GM19463 (cell line): ENCODE results near the gene CAMK2B.

ENCODE experiments used
- ATAC-seq: cut with Tn5 transposase; IDR thresholded peaks from one replicate; pipeline ENCODE4 v1.9.1; 2021; ENCODE audit warnings: mild to moderate bottlenecking, moderate library complexity; ENCODE audit not compliant: unreplicated experiment

CAMK2B gene

GRCh38 chr7:44232901-44233715, 92.3 kb downstream of the CAMK2B start:
- no peak for ATAC-seq

- ATAC-seq = no peak
Observed at GRCh38 chr7:44232396-44232795, 93.0 kb downstream of the CAMK2B start.

GRCh38 chr7:44231088-44231487, 94.3 kb downstream of the CAMK2B start:
- ATAC-seq = no peak

- no peak for ATAC-seq
Observed at GRCh38 chr7:44230286-44230685, 95.1 kb downstream of the CAMK2B start.

GRCh38 chr7:44229546-44230105, 95.8 kb downstream of the CAMK2B start:
- no peak for ATAC-seq

GRCh38 chr7:44228571-44229350, 96.6 kb downstream of the CAMK2B start:
- ATAC-seq = no peak

- ATAC-seq = no peak
Observed at GRCh38 chr7:44227911-44228310, 97.5 kb downstream of the CAMK2B start.

GRCh38 chr7:44226396-44226753, 99.0 kb downstream of the CAMK2B start:
- ATAC-seq = no peak

GRCh38 chr7:44225566-44226395, 99.6 kb downstream of the CAMK2B start:
- ATAC-seq = no peak

- ATAC-seq = no peak
Observed at GRCh38 chr7:44224974-44225565, 100.3 kb downstream of the CAMK2B start.

GRCh38 chr7:44224080-44224973, 101.1 kb downstream of the CAMK2B start:
- ATAC-seq = no peak

- no peak for ATAC-seq
Observed at GRCh38 chr7:44223362-44224079, 101.9 kb downstream of the CAMK2B start.

- no peak for ATAC-seq
Observed at GRCh38 chr7:44222776-44223261, 102.6 kb downstream of the CAMK2B start.

GRCh38 chr7:44222074-44222473, 103.3 kb downstream of the CAMK2B start:
- no peak for ATAC-seq

GRCh38 chr7:44221231-44221791, 104.1 kb downstream of the CAMK2B start:
- no peak for ATAC-seq

- ATAC-seq = no peak
Observed at GRCh38 chr7:44220358-44221112, 104.9 kb downstream of the CAMK2B start.

- ATAC-seq = no peak
Observed at GRCh38 chr7:44220046-44220357, 105.4 kb downstream of the CAMK2B start.
